HG03558 (cell line): ENCODE results near the gene SLC25A44.

ENCODE experiments used
- ATAC-seq: cut with Tn5 transposase; IDR thresholded peaks from one replicate; pipeline ENCODE4 v1.9.1; 2021; ENCODE audit warnings: moderate number of reproducible peaks; ENCODE audit not compliant: unreplicated experiment; ENCODE audit errors: extremely low read depth

Gene SLC25A44

GRCh38 chr1:156259805-156260204 is 65.9 kb downstream of the SLC25A44 start:
- no peak for ATAC-seq

GRCh38 chr1:156260896-156261295 is 67.0 kb downstream of the SLC25A44 start:
- ATAC-seq, result no peak
